K562 (cell line): ENCODE data around the gene GIMAP1. TPM values are rescaled to one million over a fixed set of nuclear protein-coding genes. Genes with fewer than 3 reads are reported as not detected.

Source experiments
- BHLHE40 ChIP-seq: IDR thresholded peaks from 2 replicates; pipeline ENCODE4 v1.6.1; 2011; ENCODE audit warnings: low read length, improper control_type of control experiment
- CAMTA2 ChIP-seq: fragments of 250-450 bp; sonication (Bioruptor Pico); conservative IDR thresholded peaks from 2 replicates; pipeline ENCODE4 v1.5.1; 2022
- CHCHD3 ChIP-seq: fragments of 250-450 bp; sonication (Bioruptor Pico); IDR thresholded peaks from 2 replicates; pipeline ENCODE4 v2.1.2; 2022; ENCODE audit warnings: mild to moderate bottlenecking
- GABPA ChIP-seq: fragments of 200-800 bp; sonication (Bioruptor generic); conservative IDR thresholded peaks from 2 replicates; pipeline ENCODE4 v1.6.1; 2016; ENCODE audit warnings: low read depth, missing genetic modification characterization, missing compliant biosample characterization
- HNRNPH1 ChIP-seq: fragments of 200-400 bp; formaldehyde crosslinking; optimal IDR thresholded peaks from 2 replicates; pipeline ENCODE3; 2017; ENCODE audit warnings: low read depth, mild to moderate bottlenecking, low read length, moderate library complexity
- MCM2 ChIP-seq: fragments of 450-650 bp; IDR thresholded peaks from 2 replicates; pipeline ENCODE4 v1.6.1; 2017; ENCODE audit warnings: low read depth, mild to moderate bottlenecking
- NR2C1 ChIP-seq, 2 experiments: fragments of 450-650 bp; IDR thresholded peaks; 2 replicates each; pipeline ENCODE4 v1.6.1; 2017; ENCODE audit warnings: mild to moderate bottlenecking in 2 of 2, antibody characterized with exemption in 1 of 2, inconsistent platforms in 1 of 2, missing compliant biosample characterization in 1 of 2, missing genetic modification characterization in 1 of 2
- SMAD1 ChIP-seq: fragments of 150-350 bp; IDR thresholded peaks from 2 replicates; pipeline ENCODE4 v1.6.1; 2014; ENCODE audit warnings: low read length, low read depth; ENCODE audit not compliant: partially characterized antibody
- TAF15 ChIP-seq: fragments of 200-400 bp; formaldehyde crosslinking; IDR thresholded peaks from 2 replicates; pipeline ENCODE4 v1.6.1; 2017; ENCODE audit warnings: mild to moderate bottlenecking, low read depth, low read length, moderate library complexity
- TOE1 ChIP-seq, 2 experiments: fragments of 450-650 bp in 1 of 2; sonication (generic) in 1 of 2; formaldehyde crosslinking in 1 of 2; IDR thresholded peaks; 2 replicates each; pipeline versions ENCODE4 v1.7.1 to v1.8.0; 2016 to 2022; ENCODE audit warnings: borderline replicate concordance in 2 of 2, mild to moderate bottlenecking in 2 of 2, antibody characterized with exemption in 1 of 2, inconsistent platforms in 1 of 2, low read depth in 1 of 2, missing genetic modification reagents in 1 of 2, moderate library complexity in 1 of 2
- ZNF3 ChIP-seq: fragments of 250-450 bp; sonication (Bioruptor Pico); IDR thresholded peaks from 2 replicates; pipeline ENCODE4 v1.5.0; 2021; ENCODE audit warnings: mild to moderate bottlenecking, moderate library complexity
- ZNF395 ChIP-seq: fragments of 200-800 bp; sonication (Bioruptor generic); IDR thresholded peaks from 2 replicates; pipeline ENCODE4 v1.6.1; 2017; ENCODE audit warnings: missing genetic modification characterization, missing compliant biosample characterization
- polyA plus RNA-seq, 8 experiments: library from polyadenylated mRNA; depleted of rRNA in 4 of 8; stranded (reverse) in 5 of 8; unstranded in 3 of 8; fragments of >200 nt; fragmentation: Nextera tagmentation in 2 of 8; fragmentation: Illumina TruSeq in 1 of 8; extraction: Ambion mirVana in 2 of 8; extraction: Trizol in 1 of 8; gene quantifications; 2 replicates each; pipeline versions ENCODE4 v1.2.1 to v1.2.3, GENCODE V29; 2011 to 2014; ENCODE audit warnings: inconsistent platforms in 1 of 8, missing spikeins in 1 of 8
- total RNA-seq, 7 experiments: library from RNA; depleted of rRNA in 6 of 7; stranded (reverse); fragments of >200 nt in 6 of 7; fragmentation: Illumina TruSeq in 2 of 7; extraction: Trizol in 2 of 7; gene quantifications; 2 replicates each; pipeline versions ENCODE4 v1.2.1 to v1.2.3, GENCODE V29; 2011 to 2021; ENCODE audit warnings: low replicate concordance in 1 of 7
- TF ChIP-seq, protein P1 (sequence below): fragments of 200-800 bp; sonication (Bioruptor generic); IDR thresholded peaks from 2 replicates; pipeline ENCODE4 v1.6.1; 2017; ENCODE audit warnings: missing genetic modification characterization, missing compliant biosample characterization
- TF ChIP-seq, protein P2 (sequence below), 3 experiments: fragments of 200-800 bp in 1 of 3; fragments of 250-450 bp in 1 of 3; fragments of 450-650 bp in 1 of 3; sonication (Bioruptor Pico) in 1 of 3; sonication (Bioruptor generic) in 1 of 3; formaldehyde crosslinking in 1 of 3; IDR thresholded peaks; 2 replicates each; pipeline versions ENCODE4 v1.6.1 to v1.8.0; 2016 to 2022; ENCODE audit warnings: mild to moderate bottlenecking in 2 of 3, missing genetic modification characterization in 2 of 3, missing compliant biosample characterization in 1 of 3, moderate library complexity in 1 of 3

The GIMAP1 gene
- total and polyA plus RNA-seq, 9 of the 15 experiments (the other 6 are each of a cell fraction or from before 2014, with no cell fraction given): 0.04 to 0.13 TPM; not detected in 7

DNA sequence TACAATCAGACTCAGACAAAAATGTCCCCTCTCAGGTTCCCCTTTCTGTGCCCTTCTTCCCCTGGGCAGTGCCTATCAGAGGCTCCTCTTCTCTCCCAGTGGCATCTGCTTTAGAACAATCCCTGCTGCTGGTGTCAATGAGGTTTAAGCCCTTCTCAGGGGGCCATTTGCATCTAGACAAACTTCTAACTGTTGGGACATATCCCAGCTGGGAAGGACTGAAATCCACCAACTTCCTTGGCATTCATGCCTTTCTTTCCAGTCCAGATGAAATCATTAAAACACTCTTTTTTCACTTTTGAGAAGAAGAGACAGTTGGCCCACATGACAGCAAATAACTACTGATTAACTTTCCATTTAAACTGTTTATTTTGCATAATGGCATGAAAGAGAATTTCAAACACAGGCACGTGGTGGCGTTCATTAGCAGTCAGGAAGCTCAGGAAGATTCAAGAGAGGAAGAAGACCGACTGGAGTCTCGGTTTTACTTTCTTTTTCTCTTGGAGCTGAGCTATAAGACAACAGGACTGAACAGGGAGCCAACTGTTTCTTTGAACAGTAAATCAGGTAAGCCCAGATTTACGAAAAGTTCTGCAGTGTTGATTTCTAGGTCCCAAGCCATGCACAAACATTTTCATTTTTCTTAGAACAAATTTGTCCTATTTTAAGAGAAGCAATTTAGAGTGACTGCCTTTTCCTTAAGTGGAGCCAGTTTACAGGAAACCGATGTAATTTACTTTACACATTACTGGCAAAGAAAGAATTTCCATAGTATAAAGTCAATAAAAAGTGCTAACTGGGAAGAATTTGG lies 31.0 kb upstream of the GIMAP1 start, which contains the start of gene GIMAP2 (continued):
- TF ChIP-seq TOE1 (IDR thresholded peaks at IDR 0.05; ENCODE audit: borderline replicate concordance) (no peak), TOE1 (CRISPR knock-in tag; IDR thresholded peaks at IDR 0.05; ENCODE audit: borderline replicate concordance, low read depth) (no peak), SMAD1 (no peak), MCM2 (no peak), ZNF395 (0 out of 2 replicates have a peak, but pooled peaks have one; percentile 6), HNRNPH1 (no peak), TAF15 (no peak), GABPA (peak; percentile 59; the same call in 1 of the 2 replicates), CAMTA2 (no peak), CHCHD3 (CRISPR knock-in tag) (no peak), ZNF3 (CRISPR knock-in tag) (no peak), BHLHE40 (peak; percentile 48; the same call in 1 of the 2 replicates), NR2C1 (IDR thresholded peaks at IDR 0.05) (no peak), NR2C1 (tag; IDR thresholded peaks at IDR 0.05) (no peak)
- TF ChIP-seq, protein P1, sequence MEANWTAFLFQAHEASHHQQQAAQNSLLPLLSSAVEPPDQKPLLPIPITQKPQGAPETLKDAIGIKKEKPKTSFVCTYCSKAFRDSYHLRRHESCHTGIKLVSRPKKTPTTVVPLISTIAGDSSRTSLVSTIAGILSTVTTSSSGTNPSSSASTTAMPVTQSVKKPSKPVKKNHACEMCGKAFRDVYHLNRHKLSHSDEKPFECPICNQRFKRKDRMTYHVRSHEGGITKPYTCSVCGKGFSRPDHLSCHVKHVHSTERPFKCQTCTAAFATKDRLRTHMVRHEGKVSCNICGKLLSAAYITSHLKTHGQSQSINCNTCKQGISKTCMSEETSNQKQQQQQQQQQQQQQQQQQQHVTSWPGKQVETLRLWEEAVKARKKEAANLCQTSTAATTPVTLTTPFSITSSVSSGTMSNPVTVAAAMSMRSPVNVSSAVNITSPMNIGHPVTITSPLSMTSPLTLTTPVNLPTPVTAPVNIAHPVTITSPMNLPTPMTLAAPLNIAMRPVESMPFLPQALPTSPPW (CRISPR knock-in tag): peak; percentile 28; the same call in 1 of the 2 replicates
- TF ChIP-seq, protein P2, sequence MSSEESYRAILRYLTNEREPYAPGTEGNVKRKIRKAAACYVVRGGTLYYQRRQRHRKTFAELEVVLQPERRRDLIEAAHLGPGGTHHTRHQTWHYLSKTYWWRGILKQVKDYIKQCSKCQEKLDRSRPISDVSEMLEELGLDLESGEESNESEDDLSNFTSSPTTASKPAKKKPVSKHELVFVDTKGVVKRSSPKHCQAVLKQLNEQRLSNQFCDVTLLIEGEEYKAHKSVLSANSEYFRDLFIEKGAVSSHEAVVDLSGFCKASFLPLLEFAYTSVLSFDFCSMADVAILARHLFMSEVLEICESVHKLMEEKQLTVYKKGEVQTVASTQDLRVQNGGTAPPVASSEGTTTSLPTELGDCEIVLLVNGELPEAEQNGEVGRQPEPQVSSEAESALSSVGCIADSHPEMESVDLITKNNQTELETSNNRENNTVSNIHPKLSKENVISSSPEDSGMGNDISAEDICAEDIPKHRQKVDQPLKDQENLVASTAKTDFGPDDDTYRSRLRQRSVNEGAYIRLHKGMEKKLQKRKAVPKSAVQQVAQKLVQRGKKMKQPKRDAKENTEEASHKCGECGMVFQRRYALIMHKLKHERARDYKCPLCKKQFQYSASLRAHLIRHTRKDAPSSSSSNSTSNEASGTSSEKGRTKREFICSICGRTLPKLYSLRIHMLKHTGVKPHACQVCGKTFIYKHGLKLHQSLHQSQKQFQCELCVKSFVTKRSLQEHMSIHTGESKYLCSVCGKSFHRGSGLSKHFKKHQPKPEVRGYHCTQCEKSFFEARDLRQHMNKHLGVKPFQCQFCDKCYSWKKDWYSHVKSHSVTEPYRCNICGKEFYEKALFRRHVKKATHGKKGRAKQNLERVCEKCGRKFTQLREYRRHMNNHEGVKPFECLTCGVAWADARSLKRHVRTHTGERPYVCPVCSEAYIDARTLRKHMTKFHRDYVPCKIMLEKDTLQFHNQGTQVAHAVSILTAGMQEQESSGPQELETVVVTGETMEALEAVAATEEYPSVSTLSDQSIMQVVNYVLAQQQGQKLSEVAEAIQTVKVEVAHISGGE (CRISPR knock-in tag; IDR thresholded peaks at IDR 0.05): peak in 1 of 3 experiments; percentile 37; a peak in 1 of 6 replicates
